Measurements from ENCODE around the gene ALPL.

Gene ALPL

GRCh38 chr1:21614419-21615115, 105.3 kb downstream of the ALPL start:
- Histone ChIP-seq H3K4me1 (ENCODE audit: control insufficient read depth, insufficient read depth, low read length, poor library complexity, severe bottlenecking) (no peaks in the 10 kb centered on the region), H3K36me3 (ENCODE audit: control insufficient read depth, insufficient read depth, low read length) (no peaks in the 10 kb centered on the region), H3K9me3 (ENCODE audit: control insufficient read depth, low read length) (no peaks in the 10 kb centered on the region), H3K27me3 (replicated peaks; ENCODE audit: control insufficient read depth, insufficient read depth, low read length, poor library complexity, severe bottlenecking) (no peaks in the 10 kb centered on the region), H3K4me3 (ENCODE audit: insufficient read depth, low read depth, low read length, poor library complexity, severe bottlenecking) (no peak overlapping the region), H3K27ac (ENCODE audit: insufficient read depth, low read length, poor library complexity, severe bottlenecking) (no peak overlapping the region)
- DNase-seq: no peak

GRCh38 chr1:21616372-21616771, 107.1 kb downstream of the ALPL start:
- Histone ChIP-seq H3K27me3 (replicated peaks; ENCODE audit: control insufficient read depth, insufficient read depth, low read length, poor library complexity, severe bottlenecking) (no peaks in the 10 kb centered on the region), H3K9me3 (ENCODE audit: control insufficient read depth, low read length) (no peaks in the 10 kb centered on the region), H3K4me3 (ENCODE audit: insufficient read depth, low read depth, low read length, poor library complexity, severe bottlenecking) (no peak overlapping the region), H3K36me3 (ENCODE audit: control insufficient read depth, insufficient read depth, low read length) (no peaks in the 10 kb centered on the region), H3K4me1 (ENCODE audit: control insufficient read depth, insufficient read depth, low read length, poor library complexity, severe bottlenecking) (no peaks in the 10 kb centered on the region), H3K27ac (ENCODE audit: insufficient read depth, low read length, poor library complexity, severe bottlenecking) (no peak overlapping the region)
- DNase-seq: no peak

- Histone ChIP-seq H3K27ac (ENCODE audit: insufficient read depth, low read length, poor library complexity, severe bottlenecking) (no peak overlapping the region), H3K4me3 (ENCODE audit: insufficient read depth, low read depth, low read length, poor library complexity, severe bottlenecking) (no peak overlapping the region), H3K9me3 (ENCODE audit: control insufficient read depth, low read length) (no peaks in the 10 kb centered on the region), H3K27me3 (replicated peaks; ENCODE audit: control insufficient read depth, insufficient read depth, low read length, poor library complexity, severe bottlenecking) (no peaks in the 10 kb centered on the region), H3K36me3 (ENCODE audit: control insufficient read depth, insufficient read depth, low read length) (no peaks in the 10 kb centered on the region), H3K4me1 (ENCODE audit: control insufficient read depth, insufficient read depth, low read length, poor library complexity, severe bottlenecking) (no peaks in the 10 kb centered on the region)
- no peak for DNase-seq
These were observed 108.0 kb downstream of the ALPL start for GRCh38 chr1:21617126-21617738.

GRCh38 chr1:21618059-21618458, 108.8 kb downstream of the ALPL start:
- Histone ChIP-seq H3K27me3 (replicated peaks; ENCODE audit: control insufficient read depth, insufficient read depth, low read length, poor library complexity, severe bottlenecking) (no peaks in the 10 kb centered on the region), H3K9me3 (ENCODE audit: control insufficient read depth, low read length) (no peaks in the 10 kb centered on the region), H3K27ac (ENCODE audit: insufficient read depth, low read length, poor library complexity, severe bottlenecking) (no peak overlapping the region), H3K4me1 (ENCODE audit: control insufficient read depth, insufficient read depth, low read length, poor library complexity, severe bottlenecking) (no peaks in the 10 kb centered on the region), H3K4me3 (ENCODE audit: insufficient read depth, low read depth, low read length, poor library complexity, severe bottlenecking) (no peak overlapping the region), H3K36me3 (ENCODE audit: control insufficient read depth, insufficient read depth, low read length) (no peaks in the 10 kb centered on the region)
- no peak for DNase-seq

- Histone ChIP-seq H3K4me1 (ENCODE audit: control insufficient read depth, insufficient read depth, low read length, poor library complexity, severe bottlenecking) (no peaks in the 10 kb centered on the region), H3K27me3 (replicated peaks; ENCODE audit: control insufficient read depth, insufficient read depth, low read length, poor library complexity, severe bottlenecking) (no peaks in the 10 kb centered on the region), H3K9me3 (ENCODE audit: control insufficient read depth, low read length) (no peaks in the 10 kb centered on the region), H3K4me3 (ENCODE audit: insufficient read depth, low read depth, low read length, poor library complexity, severe bottlenecking) (no peak overlapping the region), H3K36me3 (ENCODE audit: control insufficient read depth, insufficient read depth, low read length) (no peaks in the 10 kb centered on the region), H3K27ac (ENCODE audit: insufficient read depth, low read length, poor library complexity, severe bottlenecking) (no peak overlapping the region)
- no peak for DNase-seq
These were observed 109.5 kb downstream of the ALPL start for GRCh38 chr1:21618561-21619374.

- Histone ChIP-seq H3K4me3 (ENCODE audit: insufficient read depth, low read depth, low read length, poor library complexity, severe bottlenecking) (no peak overlapping the region), H3K9me3 (ENCODE audit: control insufficient read depth, low read length) (no peaks in the 10 kb centered on the region), H3K36me3 (ENCODE audit: control insufficient read depth, insufficient read depth, low read length) (no peaks in the 10 kb centered on the region), H3K4me1 (ENCODE audit: control insufficient read depth, insufficient read depth, low read length, poor library complexity, severe bottlenecking) (no peaks in the 10 kb centered on the region), H3K27me3 (replicated peaks; ENCODE audit: control insufficient read depth, insufficient read depth, low read length, poor library complexity, severe bottlenecking) (no peaks in the 10 kb centered on the region), H3K27ac (ENCODE audit: insufficient read depth, low read length, poor library complexity, severe bottlenecking) (no peak overlapping the region)
- no peak for DNase-seq
These were observed 110.2 kb downstream of the ALPL start for GRCh38 chr1:21619375-21619947.

GRCh38 chr1:21620011-21620410, 110.8 kb downstream of the ALPL start:
- H3K27ac ChIP-seq (ENCODE audit: insufficient read depth, low read length, poor library complexity, severe bottlenecking): no peak overlapping the region
- no peak for DNase-seq

GRCh38 chr1:21620496-21620895, 111.3 kb downstream of the ALPL start:
- Histone ChIP-seq H3K27ac (ENCODE audit: insufficient read depth, low read length, poor library complexity, severe bottlenecking) (no peak overlapping the region), H3K9me3 (ENCODE audit: control insufficient read depth, low read length) (no peaks in the 10 kb centered on the region), H3K4me1 (ENCODE audit: control insufficient read depth, insufficient read depth, low read length, poor library complexity, severe bottlenecking) (no peaks in the 10 kb centered on the region), H3K4me3 (ENCODE audit: insufficient read depth, low read depth, low read length, poor library complexity, severe bottlenecking) (no peak overlapping the region), H3K36me3 (ENCODE audit: control insufficient read depth, insufficient read depth, low read length) (no peaks in the 10 kb centered on the region), H3K27me3 (replicated peaks; ENCODE audit: control insufficient read depth, insufficient read depth, low read length, poor library complexity, severe bottlenecking) (no peaks in the 10 kb centered on the region)
- no peak for DNase-seq

More at GRCh38 chr1:21620011-21620410, 110.8 kb downstream of the ALPL start:
- Histone ChIP-seq H3K9me3 (ENCODE audit: control insufficient read depth, low read length) (no peaks in the 10 kb centered on the region), H3K36me3 (ENCODE audit: control insufficient read depth, insufficient read depth, low read length) (no peaks in the 10 kb centered on the region), H3K4me1 (ENCODE audit: control insufficient read depth, insufficient read depth, low read length, poor library complexity, severe bottlenecking) (no peaks in the 10 kb centered on the region), H3K4me3 (ENCODE audit: insufficient read depth, low read depth, low read length, poor library complexity, severe bottlenecking) (no peak overlapping the region), H3K27me3 (replicated peaks; ENCODE audit: control insufficient read depth, insufficient read depth, low read length, poor library complexity, severe bottlenecking) (no peaks in the 10 kb centered on the region)

GRCh38 chr1:21621051-21621450, 111.8 kb downstream of the ALPL start:
- Histone ChIP-seq H3K36me3 (ENCODE audit: control insufficient read depth, insufficient read depth, low read length) (no peaks in the 10 kb centered on the region), H3K4me1 (ENCODE audit: control insufficient read depth, insufficient read depth, low read length, poor library complexity, severe bottlenecking) (no peaks in the 10 kb centered on the region), H3K27me3 (replicated peaks; ENCODE audit: control insufficient read depth, insufficient read depth, low read length, poor library complexity, severe bottlenecking) (no peaks in the 10 kb centered on the region), H3K9me3 (ENCODE audit: control insufficient read depth, low read length) (no peaks in the 10 kb centered on the region), H3K27ac (ENCODE audit: insufficient read depth, low read length, poor library complexity, severe bottlenecking) (no peak overlapping the region), H3K4me3 (ENCODE audit: insufficient read depth, low read depth, low read length, poor library complexity, severe bottlenecking) (no peak overlapping the region)
- DNase-seq: no peak
